GM12878 (cell line): Measurements from ENCODE around the gene SPON2. TPM values are rescaled to one million over a fixed set of nuclear protein-coding genes. Genes with fewer than 3 reads are reported as not detected.

Source experiments
- ATAC-seq: fragments of 200-7000 bp; cut with Tn5 transposase; 3 replicates; pipeline ENCODE4 v1.9.1; 2020; ENCODE audit warnings: mild to moderate bottlenecking, moderate library complexity
- BruUV-seq: library from RNA; stranded (reverse); fragments of 400-500 nt; replicated peaks from 2 replicates; lab custom pipeline; 2021; lab: Mats Ljungman, UMichigan
- CTCF ChIA-PET: fragments of 300-600 bp; sonication (Branson Sonifier 250); formaldehyde crosslinking; extraction: SDS; loops from one replicate; lab custom pipeline; 2021; ENCODE audit warnings: inconsistent platforms; lab: Yijun Ruan, JAX
- POLR2A ChIA-PET: fragments of 350-600 bp; formaldehyde crosslinking; extraction: SDS; loops from one replicate; lab custom pipeline; 2021; ENCODE audit warnings: inconsistent platforms; lab: Charles Lee
- RAD21 ChIA-PET: fragments of 300-600 bp; sonication (Branson Sonifier 250); formaldehyde crosslinking; loops from one replicate; lab custom pipeline; 2023; ENCODE audit warnings: antibody characterized with exemption; ENCODE audit not compliant: unreplicated experiment; lab: Charles Lee
- SMC1A ChIA-PET: fragments of 300-600 bp; sonication (Branson Sonifier 250); formaldehyde crosslinking; loops from one replicate; lab custom pipeline; 2023; ENCODE audit not compliant: unreplicated experiment, uncharacterized antibody; lab: Charles Lee
- DNase-seq: peaks from one replicate; pipeline ENCODE4 v3.0.0-alpha.2; 2011; ENCODE audit warnings: low read depth, low spot score
- FAIRE-seq: peaks from 3 replicates; lab custom pipeline; 2011; peaks lifted over from hg19 to GRCh38; lab: Jason Lieb, UNC
- H2AFZ ChIP-seq: 2 replicates; pipeline ENCODE4 v1.6.0; 2011; ENCODE audit warnings: low read depth, low read length, control low read depth; ENCODE audit not compliant: control insufficient read depth
- H3K27ac ChIP-seq: 2 replicates; pipeline ENCODE4 v1.5.1; 2011; ENCODE audit warnings: control low read depth; ENCODE audit not compliant: control insufficient read depth, insufficient read depth
- H3K27me3 ChIP-seq, 2 experiments: replicated peaks in 1 of 2; 2 replicates each; pipeline versions ENCODE4 v1.6.0 to v1.6.1; 2011; ENCODE audit warnings: low read length in 1 of 2; ENCODE audit not compliant: control insufficient read depth in 2 of 2, insufficient read depth in 2 of 2
- H3K36me3 ChIP-seq, 2 experiments: 2 replicates each; pipeline ENCODE4 v1.5.1; 2011; ENCODE audit warnings: low read length in 1 of 2; ENCODE audit not compliant: control insufficient read depth in 2 of 2, insufficient read depth in 2 of 2
- H3K4me1 ChIP-seq: 2 replicates; pipeline ENCODE4 v1.6.1; 2011; ENCODE audit warnings: mild to moderate bottlenecking, low read length, moderate library complexity, mixed read lengths; ENCODE audit not compliant: control insufficient read depth, insufficient read depth
- H3K4me2 ChIP-seq: 2 replicates; pipeline ENCODE4 v1.6.0; 2011; ENCODE audit warnings: control low read depth; ENCODE audit not compliant: control insufficient read depth, insufficient read depth
- H3K4me3 ChIP-seq: fragments of 200-600 bp; sonication (generic); 2 replicates; pipeline ENCODE4 v1.5.1; 2016
- H3K79me2 ChIP-seq: 2 replicates; pipeline ENCODE4 v1.6.0; 2011; ENCODE audit warnings: low read length; ENCODE audit not compliant: control insufficient read depth, insufficient read depth
- H3K9ac ChIP-seq: 2 replicates; pipeline ENCODE4 v1.8.0; 2011; ENCODE audit warnings: low read length, control low read depth, mixed read lengths; ENCODE audit not compliant: control insufficient read depth, insufficient read depth
- H3K9me3 ChIP-seq: replicated peaks from 3 replicates; pipeline ENCODE4 v1.5.1; 2011; ENCODE audit warnings: mild to moderate bottlenecking, low read length; ENCODE audit not compliant: control insufficient read depth, insufficient read depth
- H4K20me1 ChIP-seq: 2 replicates; pipeline ENCODE4 v1.6.0; 2011; ENCODE audit not compliant: control insufficient read depth, insufficient read depth
- CHD1 ChIP-seq: IDR thresholded peaks from 2 replicates; pipeline ENCODE4 v1.6.1; 2012; ENCODE audit warnings: low read depth, low read length, improper control_type of control experiment
- CHD2 ChIP-seq: IDR thresholded peaks from 2 replicates; pipeline ENCODE4 v1.6.1; 2011; ENCODE audit warnings: low read depth, low read length, improper control_type of control experiment, borderline replicate concordance
- KDM1A ChIP-seq: fragments of 200-600 bp; sonication (generic); IDR thresholded peaks from 2 replicates; pipeline ENCODE4 v1.6.1; 2016; ENCODE audit warnings: borderline replicate concordance
- LARP7 ChIP-seq: fragments of 450-650 bp; IDR thresholded peaks from 2 replicates; pipeline ENCODE4 v1.6.1; 2017; ENCODE audit warnings: mild to moderate bottlenecking
- MYB ChIP-seq: fragments of 150-350 bp; IDR thresholded peaks from 2 replicates; pipeline ENCODE4 v1.6.1; 2014; ENCODE audit warnings: mild to moderate bottlenecking, low read depth, low read length, borderline replicate concordance
- RAD51 ChIP-seq: fragments of 450-650 bp; IDR thresholded peaks from 2 replicates; pipeline ENCODE4 v1.6.1; 2016; ENCODE audit warnings: moderate library complexity, mild to moderate bottlenecking, inconsistent platforms
- ZNF217 ChIP-seq: fragments of 450-650 bp; IDR thresholded peaks from 2 replicates; pipeline ENCODE4 v1.6.1; 2017; ENCODE audit warnings: antibody characterized with exemption, mild to moderate bottlenecking
- ZZZ3 ChIP-seq: IDR thresholded peaks from 2 replicates; pipeline ENCODE4 v1.6.1; 2011; ENCODE audit warnings: low read depth; ENCODE audit not compliant: control insufficient read depth, insufficient read length
- WGBS: methylation state at CpG from one replicate; pipeline ENCODE4 v1.1.6; 2016; ENCODE audit warnings: low lambda C conversion rate; ENCODE audit not compliant: insufficient replicate concordance, insufficient coverage; ENCODE audit errors: missing lambda C conversion rate; 5-methylcytosine and 5-hydroxymethylcytosine counted together
- in situ Hi-C: fragments of 300-500 bp; cut with MboI; formaldehyde crosslinking; loops from 9 replicates; pipeline ENCODE4 v1.14.3; 2018; ENCODE audit warnings: mixed read lengths
- intact Hi-C: fragments of 100-400 bp; cut with micrococcal nuclease; formaldehyde crosslinking; loops from one replicate; pipeline ENCODE4 v1.14.2; 2022; ENCODE audit not compliant: unreplicated experiment
- polyA plus RNA-seq, 11 experiments: library from polyadenylated mRNA; depleted of rRNA in 4 of 11; unstranded in 6 of 11; stranded (reverse) in 5 of 11; fragments of >200 nt; fragmentation: Nextera tagmentation in 4 of 11; fragmentation: Illumina TruSeq in 1 of 11; extraction: Ambion mirVana in 4 of 11; extraction: Trizol in 1 of 11; gene quantifications; 1 replicate in 1 of 11; 2 replicates in 10 of 11; pipeline versions ENCODE4 v1.2.1 to v1.2.3, GENCODE V29; 2011 to 2016; ENCODE audit warnings: inconsistent platforms in 2 of 11, missing spikeins in 2 of 11, low read depth in 1 of 11
- total RNA-seq, 4 experiments: library from RNA; depleted of rRNA in 3 of 4; stranded (reverse); fragments of >200 nt in 3 of 4; fragmentation: Illumina TruSeq in 1 of 4; extraction: Trizol in 1 of 4; gene quantifications; 2 replicates each; pipeline versions ENCODE4 v1.2.1 to v1.2.3, GENCODE V29; 2013 to 2021
- TF ChIP-seq, protein P1 (sequence below): IDR thresholded peaks from 2 replicates; pipeline ENCODE4 v1.6.1; 2012; ENCODE audit warnings: improper control_type of control experiment, low read depth, low read length; ENCODE audit not compliant: insufficient replicate concordance
- TF ChIP-seq, protein P2 (sequence below): fragments of 450-650 bp; IDR thresholded peaks from 2 replicates; pipeline ENCODE4 v1.6.1; 2017; ENCODE audit warnings: mild to moderate bottlenecking
- TF ChIP-seq, protein P3 (sequence below): fragments of 450-650 bp; formaldehyde crosslinking; IDR thresholded peaks from 2 replicates; pipeline ENCODE4 v1.4.0; 2020; ENCODE audit warnings: mild to moderate bottlenecking, moderate library complexity

SPON2 gene
- total and polyA plus RNA-seq, 10 of the 15 experiments (the other 5 are each of a cell fraction or from before 2014, with no cell fraction given), result 1.1 to 11.2 (median 7.3) TPM

DNA sequence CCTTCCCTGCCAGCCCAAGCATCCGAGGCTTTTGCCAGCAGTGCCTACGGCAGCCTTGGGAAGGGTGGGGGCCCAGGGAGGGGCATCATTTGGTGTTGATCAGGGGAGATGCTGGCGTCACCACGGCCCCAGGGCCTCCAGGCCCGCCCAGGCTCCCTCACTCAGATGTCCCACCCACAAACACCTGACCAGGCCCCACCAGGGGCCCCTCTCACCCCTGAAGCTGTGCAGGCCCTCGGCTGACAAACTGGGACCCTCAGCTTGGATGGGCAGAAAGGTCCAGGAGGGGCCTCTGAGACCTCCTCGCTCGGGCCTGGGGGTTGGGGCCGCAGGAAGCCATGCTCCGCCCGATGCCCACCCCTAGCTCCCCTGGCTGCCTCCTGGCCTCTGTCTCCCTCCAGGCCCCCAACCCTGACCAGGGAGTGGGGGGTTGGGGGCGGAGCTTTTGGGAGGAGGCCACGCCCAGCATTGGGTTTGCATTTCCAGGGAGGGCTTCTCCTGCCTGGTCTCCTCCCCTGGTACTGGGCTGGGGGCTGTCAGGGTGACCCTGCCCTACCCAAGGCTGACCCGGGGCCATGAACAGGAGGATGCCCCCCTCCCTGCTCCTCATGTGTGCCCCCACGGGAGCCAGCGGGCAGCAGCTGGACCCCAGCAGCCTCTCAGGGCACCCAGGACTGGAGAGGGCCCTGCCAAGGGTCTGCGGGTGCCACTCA, 33.4 kb upstream of the SPON2 start:
- no peak for ATAC-seq
- Histone ChIP-seq H3K27ac (no peak overlapping the region), H3K36me3 (no peaks in the 10 kb centered on the region; a peak in 2 of 4 replicates), H3K4me1 (peaks cover 34% of the 10 kb centered on the region), H3K9ac (no peak overlapping the region), H2AFZ (no peak overlapping the region), H3K79me2 (peaks cover 6% of the 10 kb centered on the region), H3K4me3 (no peak overlapping the region), H3K4me2 (no peak overlapping the region), H3K27me3 (no peaks in the 10 kb centered on the region), H3K9me3 (peaks cover 2% of the 10 kb centered on the region; the same call in 1 of the 3 replicates), H4K20me1 (no peaks in the 10 kb centered on the region)
- CTCF ChIA-PET, result no interaction called here
- in situ Hi-C loops (no loop called here), intact Hi-C loops (no loop called here)
- SMC1A ChIA-PET, result no interaction called here
- WGBS, result 84% methylated on average over 15 of the region's 17 CpGs
- RAD21 ChIA-PET, result interaction anchor here (0.5 kb wide), 1 partner anchor 20 kb away, joined by 4 read pairs; no protein-coding TSS in a partner anchor
- DNase-seq, result no peak
- BruUV-seq, result no TSS peak
- POLR2A ChIA-PET, result no interaction called here
- no peak for FAIRE-seq
- TF ChIP-seq CHD1 (no peak), CHD2 (no peak), ZZZ3 (no peak), RAD51 (no peak), MYB (no peak), KDM1A (no peak), LARP7 (no peak), ZNF217 (no peak)
- TF ChIP-seq, protein P1, sequence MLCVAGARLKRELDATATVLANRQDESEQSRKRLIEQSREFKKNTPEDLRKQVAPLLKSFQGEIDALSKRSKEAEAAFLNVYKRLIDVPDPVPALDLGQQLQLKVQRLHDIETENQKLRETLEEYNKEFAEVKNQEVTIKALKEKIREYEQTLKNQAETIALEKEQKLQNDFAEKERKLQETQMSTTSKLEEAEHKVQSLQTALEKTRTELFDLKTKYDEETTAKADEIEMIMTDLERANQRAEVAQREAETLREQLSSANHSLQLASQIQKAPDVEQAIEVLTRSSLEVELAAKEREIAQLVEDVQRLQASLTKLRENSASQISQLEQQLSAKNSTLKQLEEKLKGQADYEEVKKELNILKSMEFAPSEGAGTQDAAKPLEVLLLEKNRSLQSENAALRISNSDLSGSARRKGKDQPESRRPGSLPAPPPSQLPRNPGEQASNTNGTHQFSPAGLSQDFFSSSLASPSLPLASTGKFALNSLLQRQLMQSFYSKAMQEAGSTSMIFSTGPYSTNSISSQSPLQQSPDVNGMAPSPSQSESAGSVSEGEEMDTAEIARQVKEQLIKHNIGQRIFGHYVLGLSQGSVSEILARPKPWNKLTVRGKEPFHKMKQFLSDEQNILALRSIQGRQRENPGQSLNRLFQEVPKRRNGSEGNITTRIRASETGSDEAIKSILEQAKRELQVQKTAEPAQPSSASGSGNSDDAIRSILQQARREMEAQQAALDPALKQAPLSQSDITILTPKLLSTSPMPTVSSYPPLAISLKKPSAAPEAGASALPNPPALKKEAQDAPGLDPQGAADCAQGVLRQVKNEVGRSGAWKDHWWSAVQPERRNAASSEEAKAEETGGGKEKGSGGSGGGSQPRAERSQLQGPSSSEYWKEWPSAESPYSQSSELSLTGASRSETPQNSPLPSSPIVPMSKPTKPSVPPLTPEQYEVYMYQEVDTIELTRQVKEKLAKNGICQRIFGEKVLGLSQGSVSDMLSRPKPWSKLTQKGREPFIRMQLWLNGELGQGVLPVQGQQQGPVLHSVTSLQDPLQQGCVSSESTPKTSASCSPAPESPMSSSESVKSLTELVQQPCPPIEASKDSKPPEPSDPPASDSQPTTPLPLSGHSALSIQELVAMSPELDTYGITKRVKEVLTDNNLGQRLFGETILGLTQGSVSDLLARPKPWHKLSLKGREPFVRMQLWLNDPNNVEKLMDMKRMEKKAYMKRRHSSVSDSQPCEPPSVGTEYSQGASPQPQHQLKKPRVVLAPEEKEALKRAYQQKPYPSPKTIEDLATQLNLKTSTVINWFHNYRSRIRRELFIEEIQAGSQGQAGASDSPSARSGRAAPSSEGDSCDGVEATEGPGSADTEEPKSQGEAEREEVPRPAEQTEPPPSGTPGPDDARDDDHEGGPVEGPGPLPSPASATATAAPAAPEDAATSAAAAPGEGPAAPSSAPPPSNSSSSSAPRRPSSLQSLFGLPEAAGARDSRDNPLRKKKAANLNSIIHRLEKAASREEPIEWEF, result no peak
- TF ChIP-seq, protein P2, sequence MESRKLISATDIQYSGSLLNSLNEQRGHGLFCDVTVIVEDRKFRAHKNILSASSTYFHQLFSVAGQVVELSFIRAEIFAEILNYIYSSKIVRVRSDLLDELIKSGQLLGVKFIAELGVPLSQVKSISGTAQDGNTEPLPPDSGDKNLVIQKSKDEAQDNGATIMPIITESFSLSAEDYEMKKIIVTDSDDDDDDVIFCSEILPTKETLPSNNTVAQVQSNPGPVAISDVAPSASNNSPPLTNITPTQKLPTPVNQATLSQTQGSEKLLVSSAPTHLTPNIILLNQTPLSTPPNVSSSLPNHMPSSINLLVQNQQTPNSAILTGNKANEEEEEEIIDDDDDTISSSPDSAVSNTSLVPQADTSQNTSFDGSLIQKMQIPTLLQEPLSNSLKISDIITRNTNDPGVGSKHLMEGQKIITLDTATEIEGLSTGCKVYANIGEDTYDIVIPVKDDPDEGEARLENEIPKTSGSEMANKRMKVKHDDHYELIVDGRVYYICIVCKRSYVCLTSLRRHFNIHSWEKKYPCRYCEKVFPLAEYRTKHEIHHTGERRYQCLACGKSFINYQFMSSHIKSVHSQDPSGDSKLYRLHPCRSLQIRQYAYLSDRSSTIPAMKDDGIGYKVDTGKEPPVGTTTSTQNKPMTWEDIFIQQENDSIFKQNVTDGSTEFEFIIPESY, result no peak
- TF ChIP-seq, protein P3, sequence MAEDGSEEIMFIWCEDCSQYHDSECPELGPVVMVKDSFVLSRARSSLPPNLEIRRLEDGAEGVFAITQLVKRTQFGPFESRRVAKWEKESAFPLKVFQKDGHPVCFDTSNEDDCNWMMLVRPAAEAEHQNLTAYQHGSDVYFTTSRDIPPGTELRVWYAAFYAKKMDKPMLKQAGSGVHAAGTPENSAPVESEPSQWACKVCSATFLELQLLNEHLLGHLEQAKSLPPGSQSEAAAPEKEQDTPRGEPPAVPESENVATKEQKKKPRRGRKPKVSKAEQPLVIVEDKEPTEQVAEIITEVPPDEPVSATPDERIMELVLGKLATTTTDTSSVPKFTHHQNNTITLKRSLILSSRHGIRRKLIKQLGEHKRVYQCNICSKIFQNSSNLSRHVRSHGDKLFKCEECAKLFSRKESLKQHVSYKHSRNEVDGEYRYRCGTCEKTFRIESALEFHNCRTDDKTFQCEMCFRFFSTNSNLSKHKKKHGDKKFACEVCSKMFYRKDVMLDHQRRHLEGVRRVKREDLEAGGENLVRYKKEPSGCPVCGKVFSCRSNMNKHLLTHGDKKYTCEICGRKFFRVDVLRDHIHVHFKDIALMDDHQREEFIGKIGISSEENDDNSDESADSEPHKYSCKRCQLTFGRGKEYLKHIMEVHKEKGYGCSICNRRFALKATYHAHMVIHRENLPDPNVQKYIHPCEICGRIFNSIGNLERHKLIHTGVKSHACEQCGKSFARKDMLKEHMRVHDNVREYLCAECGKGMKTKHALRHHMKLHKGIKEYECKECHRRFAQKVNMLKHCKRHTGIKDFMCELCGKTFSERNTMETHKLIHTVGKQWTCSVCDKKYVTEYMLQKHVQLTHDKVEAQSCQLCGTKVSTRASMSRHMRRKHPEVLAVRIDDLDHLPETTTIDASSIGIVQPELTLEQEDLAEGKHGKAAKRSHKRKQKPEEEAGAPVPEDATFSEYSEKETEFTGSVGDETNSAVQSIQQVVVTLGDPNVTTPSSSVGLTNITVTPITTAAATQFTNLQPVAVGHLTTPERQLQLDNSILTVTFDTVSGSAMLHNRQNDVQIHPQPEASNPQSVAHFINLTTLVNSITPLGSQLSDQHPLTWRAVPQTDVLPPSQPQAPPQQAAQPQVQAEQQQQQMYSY (CRISPR knock-in tag), result no peak
